ENCODE results near the gene COL19A1.
"Not testable (repeated sequence)": the region's sequence is repeated elsewhere in the genome, so short reads cannot be mapped to it uniquely, and the experiment has no call there.

Gene COL19A1

GRCh38 chr6:69893266-69893665, 26.9 kb downstream of the COL19A1 start:
- not testable (repeated sequence) for H2AFZ ChIP-seq (ENCODE audit: low read depth, low read length); H3K36me3 ChIP-seq (ENCODE audit: insufficient read depth, low read length); H3K9me3 ChIP-seq (ENCODE audit: low read length); H3K27me3 ChIP-seq (ENCODE audit: insufficient read depth, low read length); H3K4me3 ChIP-seq (ENCODE audit: low read length); H3K4me1 ChIP-seq (ENCODE audit: insufficient read depth, low read length)

- H3K27me3 ChIP-seq (ENCODE audit: insufficient read depth, low read length), result no peaks in the 10 kb centered on the region
- no peaks in the 10 kb centered on the region for H3K4me1 ChIP-seq (ENCODE audit: insufficient read depth, low read length)
- H3K9me3 ChIP-seq (ENCODE audit: low read length), result no peaks in the 10 kb centered on the region
- H3K4me3 ChIP-seq (ENCODE audit: low read length), result no peak overlapping the region
- peak overlapping the region; percentile 15 for H2AFZ ChIP-seq (ENCODE audit: low read depth, low read length)
- H3K36me3 ChIP-seq (ENCODE audit: insufficient read depth, low read length), result no peaks in the 10 kb centered on the region
Measured at GRCh38 chr6:69894578-69895347, 28.4 kb downstream of the COL19A1 start.

GRCh38 chr6:69895396-69895795, 29.0 kb downstream of the COL19A1 start:
- Histone ChIP-seq H3K27me3 (ENCODE audit: insufficient read depth, low read length) (no peaks in the 10 kb centered on the region), H3K36me3 (ENCODE audit: insufficient read depth, low read length) (no peaks in the 10 kb centered on the region), H2AFZ (ENCODE audit: low read depth, low read length) (no peak overlapping the region), H3K4me3 (ENCODE audit: low read length) (no peak overlapping the region), H3K9me3 (ENCODE audit: low read length) (no peaks in the 10 kb centered on the region), H3K4me1 (ENCODE audit: insufficient read depth, low read length) (no peaks in the 10 kb centered on the region)

GRCh38 chr6:69900869-69901268, 34.5 kb downstream of the COL19A1 start:
- no peaks in the 10 kb centered on the region for H3K4me1 ChIP-seq (ENCODE audit: insufficient read depth, low read length)
- no peak overlapping the region for H3K4me3 ChIP-seq (ENCODE audit: low read length)
- no peaks in the 10 kb centered on the region for H3K9me3 ChIP-seq (ENCODE audit: low read length)
- H3K36me3 ChIP-seq (ENCODE audit: insufficient read depth, low read length), result no peaks in the 10 kb centered on the region
- no peaks in the 10 kb centered on the region for H3K27me3 ChIP-seq (ENCODE audit: insufficient read depth, low read length)
- no peak overlapping the region for H2AFZ ChIP-seq (ENCODE audit: low read depth, low read length)

GRCh38 chr6:69901361-69901760, 35.0 kb downstream of the COL19A1 start:
- Histone ChIP-seq H3K4me3 (ENCODE audit: low read length) (no peak overlapping the region), H2AFZ (ENCODE audit: low read depth, low read length) (no peak overlapping the region), H3K9me3 (ENCODE audit: low read length) (no peaks in the 10 kb centered on the region), H3K27me3 (ENCODE audit: insufficient read depth, low read length) (no peaks in the 10 kb centered on the region), H3K4me1 (ENCODE audit: insufficient read depth, low read length) (no peaks in the 10 kb centered on the region), H3K36me3 (ENCODE audit: insufficient read depth, low read length) (no peaks in the 10 kb centered on the region)

- Histone ChIP-seq H3K27me3 (ENCODE audit: insufficient read depth, low read length) (no peaks in the 10 kb centered on the region), H3K36me3 (ENCODE audit: insufficient read depth, low read length) (no peaks in the 10 kb centered on the region), H3K4me3 (ENCODE audit: low read length) (no peak overlapping the region), H2AFZ (ENCODE audit: low read depth, low read length) (no peak overlapping the region), H3K4me1 (ENCODE audit: insufficient read depth, low read length) (no peaks in the 10 kb centered on the region), H3K9me3 (ENCODE audit: low read length) (no peaks in the 10 kb centered on the region)
Measured at GRCh38 chr6:69907981-69908498, 41.7 kb downstream of the COL19A1 start.

- Histone ChIP-seq H3K9me3 (ENCODE audit: low read length) (no peaks in the 10 kb centered on the region), H3K27me3 (ENCODE audit: insufficient read depth, low read length) (no peaks in the 10 kb centered on the region), H3K4me3 (ENCODE audit: low read length) (no peak overlapping the region), H3K36me3 (ENCODE audit: insufficient read depth, low read length) (no peaks in the 10 kb centered on the region), H2AFZ (ENCODE audit: low read depth, low read length) (no peak overlapping the region), H3K4me1 (ENCODE audit: insufficient read depth, low read length) (no peaks in the 10 kb centered on the region)
Measured at GRCh38 chr6:69913361-69913760, 47.0 kb downstream of the COL19A1 start.

- H3K4me1 ChIP-seq (ENCODE audit: insufficient read depth, low read length), result no peaks in the 10 kb centered on the region
- H3K9me3 ChIP-seq (ENCODE audit: low read length), result no peaks in the 10 kb centered on the region
- H2AFZ ChIP-seq (ENCODE audit: low read depth, low read length), result no peak overlapping the region
- H3K27me3 ChIP-seq (ENCODE audit: insufficient read depth, low read length), result no peaks in the 10 kb centered on the region
- H3K36me3 ChIP-seq (ENCODE audit: insufficient read depth, low read length), result no peaks in the 10 kb centered on the region
- H3K4me3 ChIP-seq (ENCODE audit: low read length), result no peak overlapping the region
Measured at GRCh38 chr6:69914015-69914485, 47.7 kb downstream of the COL19A1 start.

- no peak overlapping the region for H2AFZ ChIP-seq (ENCODE audit: low read depth, low read length)
- no peaks in the 10 kb centered on the region for H3K4me1 ChIP-seq (ENCODE audit: insufficient read depth, low read length)
- H3K27me3 ChIP-seq (ENCODE audit: insufficient read depth, low read length), result no peaks in the 10 kb centered on the region
- no peaks in the 10 kb centered on the region for H3K36me3 ChIP-seq (ENCODE audit: insufficient read depth, low read length)
- no peak overlapping the region for H3K4me3 ChIP-seq (ENCODE audit: low read length)
- H3K9me3 ChIP-seq (ENCODE audit: low read length), result no peaks in the 10 kb centered on the region
Measured at GRCh38 chr6:69915346-69915745, 49.0 kb downstream of the COL19A1 start.

GRCh38 chr6:69917834-69918233, 51.5 kb downstream of the COL19A1 start:
- Histone ChIP-seq H2AFZ (ENCODE audit: low read depth, low read length) (no peak overlapping the region), H3K4me1 (ENCODE audit: insufficient read depth, low read length) (no peaks in the 10 kb centered on the region), H3K27me3 (ENCODE audit: insufficient read depth, low read length) (no peaks in the 10 kb centered on the region), H3K9me3 (ENCODE audit: low read length) (no peaks in the 10 kb centered on the region), H3K4me3 (ENCODE audit: low read length) (no peak overlapping the region), H3K36me3 (ENCODE audit: insufficient read depth, low read length) (no peaks in the 10 kb centered on the region)

GRCh38 chr6:69918813-69919475, 52.6 kb downstream of the COL19A1 start:
- no peaks in the 10 kb centered on the region for H3K9me3 ChIP-seq (ENCODE audit: low read length)
- H3K36me3 ChIP-seq (ENCODE audit: insufficient read depth, low read length), result no peaks in the 10 kb centered on the region
- H3K27me3 ChIP-seq (ENCODE audit: insufficient read depth, low read length), result no peaks in the 10 kb centered on the region
- H3K4me3 ChIP-seq (ENCODE audit: low read length), result no peak overlapping the region
- no peaks in the 10 kb centered on the region for H3K4me1 ChIP-seq (ENCODE audit: insufficient read depth, low read length)
- H2AFZ ChIP-seq (ENCODE audit: low read depth, low read length), result no peak overlapping the region

- not testable (repeated sequence) for H3K4me3 ChIP-seq (ENCODE audit: low read length); H3K36me3 ChIP-seq (ENCODE audit: insufficient read depth, low read length); H3K9me3 ChIP-seq (ENCODE audit: low read length); H3K4me1 ChIP-seq (ENCODE audit: insufficient read depth, low read length); H3K27me3 ChIP-seq (ENCODE audit: insufficient read depth, low read length); H2AFZ ChIP-seq (ENCODE audit: low read depth, low read length)
Measured at GRCh38 chr6:69921066-69921465, 54.7 kb downstream of the COL19A1 start.

- not testable (repeated sequence) for H3K27me3 ChIP-seq (ENCODE audit: insufficient read depth, low read length); H3K9me3 ChIP-seq (ENCODE audit: low read length); H2AFZ ChIP-seq (ENCODE audit: low read depth, low read length); H3K36me3 ChIP-seq (ENCODE audit: insufficient read depth, low read length); H3K4me3 ChIP-seq (ENCODE audit: low read length); H3K4me1 ChIP-seq (ENCODE audit: insufficient read depth, low read length)
Measured at GRCh38 chr6:69921611-69922010, 55.3 kb downstream of the COL19A1 start.

Data from neuron (in vitro differentiated cells).